Duodenal mucosa (tissue), 2 donors: Measurements from ENCODE around the gene MYO5A.
A peak's percentile ranks its signal among the peaks of the same experiment; 100 is the strongest.

Experiments
- H3K27ac ChIP-seq: one replicate; pipeline ENCODE4 v1.7.0; 2013; ENCODE audit warnings: low read depth, low read length
- H3K27me3 ChIP-seq, 2 donors: one replicate each; pipeline ENCODE4 v1.7.0; 2013; ENCODE audit warnings: low read length in 2 of 2, control low read depth in 1 of 2; ENCODE audit not compliant: insufficient read depth in 2 of 2, control insufficient read depth in 1 of 2
- H3K36me3 ChIP-seq, 2 donors: one replicate each; pipeline ENCODE4 v1.7.0; 2013; ENCODE audit warnings: low read length in 2 of 2, control low read depth in 1 of 2; ENCODE audit not compliant: insufficient read depth in 2 of 2, control insufficient read depth in 1 of 2
- H3K4me1 ChIP-seq, 2 donors: one replicate each; pipeline ENCODE4 v1.7.0; 2013; ENCODE audit warnings: low read length in 2 of 2, control low read depth in 1 of 2; ENCODE audit not compliant: insufficient read depth in 2 of 2, control insufficient read depth in 1 of 2
- H3K4me3 ChIP-seq, 2 donors: one replicate each; pipeline ENCODE4 v1.7.0; 2013; ENCODE audit warnings: low read length in 2 of 2, low read depth in 1 of 2
- H3K9ac ChIP-seq, 2 donors: one replicate each; pipeline ENCODE4 v1.7.0; 2013; ENCODE audit warnings: low read length in 2 of 2, low read depth in 1 of 2
- H3K9me3 ChIP-seq, 2 donors: one replicate each; pipeline ENCODE4 v1.7.0; 2013; ENCODE audit warnings: low read length in 2 of 2, control low read depth in 1 of 2; ENCODE audit not compliant: control insufficient read depth in 1 of 2

MYO5A gene

GRCh38 chr15:52278636-52279367 lies 249.9 kb downstream of the MYO5A start:
- Histone ChIP-seq H3K27ac (no peak overlapping the region), H3K4me3 (no peak overlapping the region), H3K27me3 (no peaks in the 10 kb centered on the region), H3K4me1 (no peaks in the 10 kb centered on the region), H3K9me3 (no peaks in the 10 kb centered on the region), H3K9ac (no peak overlapping the region), H3K36me3 (peaks cover 7 to 51% of the 10 kb centered on the region in 2 donors)

- Histone ChIP-seq H3K4me1 (no peaks in the 10 kb centered on the region), H3K27ac (no peak overlapping the region), H3K9me3 (no peaks in the 10 kb centered on the region), H3K4me3 (no peak overlapping the region), H3K36me3 (peaks cover 7 to 51% of the 10 kb centered on the region in 2 donors), H3K27me3 (no peaks in the 10 kb centered on the region), H3K9ac (no peak overlapping the region)
These were observed 250.5 kb downstream of the MYO5A start for GRCh38 chr15:52278135-52278534.

GRCh38 chr15:52277575-52277974 lies 251.1 kb downstream of the MYO5A start:
- no peaks in the 10 kb centered on the region for H3K9me3 ChIP-seq
- H3K27me3 ChIP-seq, result no peaks in the 10 kb centered on the region
- no peak overlapping the region for H3K27ac ChIP-seq
- no peaks in the 10 kb centered on the region for H3K4me1 ChIP-seq
- no peak overlapping the region for H3K9ac ChIP-seq
- no peak overlapping the region for H3K4me3 ChIP-seq
- H3K36me3 ChIP-seq, result peaks cover 7 to 56% of the 10 kb centered on the region in 2 donors

- H3K36me3 ChIP-seq, result peaks cover 7 to 65% of the 10 kb centered on the region in 2 donors
- H3K9me3 ChIP-seq, result no peaks in the 10 kb centered on the region
- H3K4me3 ChIP-seq, result no peak overlapping the region
- H3K9ac ChIP-seq, result no peak overlapping the region
- no peaks in the 10 kb centered on the region for H3K4me1 ChIP-seq
- H3K27ac ChIP-seq, result no peak overlapping the region
- no peaks in the 10 kb centered on the region for H3K27me3 ChIP-seq
These were observed 252.4 kb downstream of the MYO5A start for GRCh38 chr15:52276256-52276770.

GRCh38 chr15:52263563-52264282 lies 265.0 kb downstream of the MYO5A start:
- Histone ChIP-seq H3K9ac (no peak overlapping the region), H3K4me3 (no peak overlapping the region), H3K4me1 (peaks cover 14% of the 10 kb centered on the region in 2 donors), H3K9me3 (no peaks in the 10 kb centered on the region), H3K36me3 (peaks cover 0 to 47% of the 10 kb centered on the region in 2 donors), H3K27ac (no peak overlapping the region), H3K27me3 (no peaks in the 10 kb centered on the region)

GRCh38 chr15:52262364-52262763 lies 266.3 kb downstream of the MYO5A start:
- Histone ChIP-seq H3K4me1 (peaks cover 14% of the 10 kb centered on the region in 2 donors), H3K4me3 (no peak overlapping the region), H3K9me3 (no peaks in the 10 kb centered on the region), H3K9ac (no peak overlapping the region), H3K36me3 (peaks cover 0 to 44% of the 10 kb centered on the region in 2 donors), H3K27me3 (no peaks in the 10 kb centered on the region), H3K27ac (no peak overlapping the region)

- no peak overlapping the region for H3K4me3 ChIP-seq
- H3K27ac ChIP-seq, result peak overlapping the region; percentile 30
- no peaks in the 10 kb centered on the region for H3K9me3 ChIP-seq
- peaks cover 14 to 18% of the 10 kb centered on the region in 2 donors for H3K4me1 ChIP-seq
- no peaks in the 10 kb centered on the region for H3K27me3 ChIP-seq
- H3K9ac ChIP-seq, result peak overlapping the region in 1 of 2 donors; percentile 1
- H3K36me3 ChIP-seq, result peaks cover 0 to 38% of the 10 kb centered on the region in 2 donors
These were observed 267.0 kb downstream of the MYO5A start for GRCh38 chr15:52261498-52262242.

- Histone ChIP-seq H3K27ac (peak overlapping the region; percentile 30), H3K9ac (no peak overlapping the region)
These were observed 267.7 kb downstream of the MYO5A start for GRCh38 chr15:52261026-52261425.

GRCh38 chr15:52259503-52259902 lies 269.2 kb downstream of the MYO5A start:
- Histone ChIP-seq H3K4me1 (peaks cover 14 to 18% of the 10 kb centered on the region in 2 donors), H3K9me3 (no peaks in the 10 kb centered on the region)

More at GRCh38 chr15:52261026-52261425, 267.7 kb downstream of the MYO5A start:
- Histone ChIP-seq H3K4me1 (peaks cover 14 to 18% of the 10 kb centered on the region in 2 donors), H3K36me3 (peaks cover 0 to 33% of the 10 kb centered on the region in 2 donors), H3K27me3 (no peaks in the 10 kb centered on the region), H3K9me3 (no peaks in the 10 kb centered on the region), H3K4me3 (no peak overlapping the region)

More at GRCh38 chr15:52259503-52259902, 269.2 kb downstream of the MYO5A start:
- Histone ChIP-seq H3K4me3 (no peak overlapping the region), H3K27ac (no peak overlapping the region), H3K9ac (no peak overlapping the region), H3K36me3 (peaks cover 0 to 34% of the 10 kb centered on the region in 2 donors), H3K27me3 (no peaks in the 10 kb centered on the region)
